GM19328 (cell line): ENCODE data around the gene AGA.

ENCODE experiments used
- ATAC-seq: cut with Tn5 transposase; IDR thresholded peaks from one replicate; pipeline ENCODE4 v1.9.1; 2021; ENCODE audit warnings: mild to moderate bottlenecking, moderate library complexity; ENCODE audit not compliant: unreplicated experiment

Gene AGA

GRCh38 chr4:177441803-177442622 is at the start of gene AGA:
TSS of gene AGA (minus strand) at chr4:177442437. CDS start at chr4:177442375, 62 bp downstream.
- peak; percentile 85 for ATAC-seq

- no peak for ATAC-seq
Measured at GRCh38 chr4:177492022-177492421, 49.8 kb upstream of the AGA start.

GRCh38 chr4:177490769-177491168 is 48.5 kb upstream of the AGA start:
- no peak for ATAC-seq

- no peak for ATAC-seq
Measured at GRCh38 chr4:177489471-177490246, 47.4 kb upstream of the AGA start.

- ATAC-seq: no peak
Measured at GRCh38 chr4:177487977-177488376, 45.7 kb upstream of the AGA start.

GRCh38 chr4:177485528-177485927 is 43.3 kb upstream of the AGA start:
- no peak for ATAC-seq

GRCh38 chr4:177484613-177485021 is 42.4 kb upstream of the AGA start:
- no peak for ATAC-seq

- ATAC-seq: no peak
Measured at GRCh38 chr4:177483760-177484159, 41.5 kb upstream of the AGA start.

GRCh38 chr4:177483271-177483670 is 41.0 kb upstream of the AGA start:
- no peak for ATAC-seq

- no peak for ATAC-seq
Measured at GRCh38 chr4:177482367-177482766, 40.1 kb upstream of the AGA start.

GRCh38 chr4:177480795-177481194 is 38.6 kb upstream of the AGA start:
- ATAC-seq: no peak

GRCh38 chr4:177479063-177479462 is 36.8 kb upstream of the AGA start:
- ATAC-seq: no peak

GRCh38 chr4:177478496-177478895 is 36.3 kb upstream of the AGA start:
- no peak for ATAC-seq

GRCh38 chr4:177473991-177474390 is 31.8 kb upstream of the AGA start:
- ATAC-seq: no peak

GRCh38 chr4:177464026-177464425 is 21.8 kb upstream of the AGA start:
- ATAC-seq: no peak

GRCh38 chr4:177461606-177462005 is 19.4 kb upstream of the AGA start:
- no peak for ATAC-seq

GRCh38 chr4:177460460-177460859 is 18.2 kb upstream of the AGA start:
- ATAC-seq: no peak

- ATAC-seq: no peak
Measured at GRCh38 chr4:177455561-177455970, 13.3 kb upstream of the AGA start.

- ATAC-seq: no peak
Measured at GRCh38 chr4:177453116-177453515, 10.9 kb upstream of the AGA start.

- ATAC-seq: no peak
Measured at GRCh38 chr4:177451108-177451500, 8.9 kb upstream of the AGA start.

GRCh38 chr4:177450426-177451107 is 8.3 kb upstream of the AGA start:
- ATAC-seq: no peak

- ATAC-seq: no peak
Measured at GRCh38 chr4:177448850-177449249, 6.6 kb upstream of the AGA start.
